Measurements from ENCODE around the gene ENTR1. TPM values are rescaled to one million over a fixed set of nuclear protein-coding genes. Genes with fewer than 3 reads are reported as not detected.
"Not testable (repeated sequence)": the region's sequence is repeated elsewhere in the genome, so short reads cannot be mapped to it uniquely, and the experiment has no call there.

ENTR1 gene
- total RNA-seq, 1 donor = 36.3 TPM

DNA sequence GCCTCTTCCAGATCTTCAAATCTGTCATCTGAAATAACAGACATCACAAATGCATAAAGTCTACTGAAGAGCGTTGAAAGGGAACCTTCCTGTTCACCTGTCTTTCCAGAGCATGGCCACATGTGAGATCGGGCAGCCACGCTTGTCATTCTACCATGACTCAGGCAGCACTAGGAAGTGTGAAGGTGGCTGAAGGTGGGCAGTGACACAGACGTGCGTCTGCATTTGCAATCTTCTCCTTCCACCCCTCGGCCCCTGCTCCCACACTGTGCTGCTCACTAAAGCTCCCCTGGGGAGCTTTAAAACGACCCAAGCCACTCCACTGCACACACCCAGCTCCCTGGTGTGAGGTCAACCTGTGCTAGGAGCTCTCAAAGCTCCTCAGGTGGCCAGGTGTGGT lies 2.5 kb downstream of the ENTR1 start:
- TF ChIP-seq, protein P1, sequence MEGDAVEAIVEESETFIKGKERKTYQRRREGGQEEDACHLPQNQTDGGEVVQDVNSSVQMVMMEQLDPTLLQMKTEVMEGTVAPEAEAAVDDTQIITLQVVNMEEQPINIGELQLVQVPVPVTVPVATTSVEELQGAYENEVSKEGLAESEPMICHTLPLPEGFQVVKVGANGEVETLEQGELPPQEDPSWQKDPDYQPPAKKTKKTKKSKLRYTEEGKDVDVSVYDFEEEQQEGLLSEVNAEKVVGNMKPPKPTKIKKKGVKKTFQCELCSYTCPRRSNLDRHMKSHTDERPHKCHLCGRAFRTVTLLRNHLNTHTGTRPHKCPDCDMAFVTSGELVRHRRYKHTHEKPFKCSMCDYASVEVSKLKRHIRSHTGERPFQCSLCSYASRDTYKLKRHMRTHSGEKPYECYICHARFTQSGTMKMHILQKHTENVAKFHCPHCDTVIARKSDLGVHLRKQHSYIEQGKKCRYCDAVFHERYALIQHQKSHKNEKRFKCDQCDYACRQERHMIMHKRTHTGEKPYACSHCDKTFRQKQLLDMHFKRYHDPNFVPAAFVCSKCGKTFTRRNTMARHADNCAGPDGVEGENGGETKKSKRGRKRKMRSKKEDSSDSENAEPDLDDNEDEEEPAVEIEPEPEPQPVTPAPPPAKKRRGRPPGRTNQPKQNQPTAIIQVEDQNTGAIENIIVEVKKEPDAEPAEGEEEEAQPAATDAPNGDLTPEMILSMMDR (IDR thresholded peaks at IDR 0.05; ENCODE audit: insufficient read depth, low read length) = no peak
- no peak overlapping the region for H3K4me3 ChIP-seq (ENCODE audit: low read depth, low read length)
- no peak for DNase-seq (ENCODE audit: low read depth)

DNA sequence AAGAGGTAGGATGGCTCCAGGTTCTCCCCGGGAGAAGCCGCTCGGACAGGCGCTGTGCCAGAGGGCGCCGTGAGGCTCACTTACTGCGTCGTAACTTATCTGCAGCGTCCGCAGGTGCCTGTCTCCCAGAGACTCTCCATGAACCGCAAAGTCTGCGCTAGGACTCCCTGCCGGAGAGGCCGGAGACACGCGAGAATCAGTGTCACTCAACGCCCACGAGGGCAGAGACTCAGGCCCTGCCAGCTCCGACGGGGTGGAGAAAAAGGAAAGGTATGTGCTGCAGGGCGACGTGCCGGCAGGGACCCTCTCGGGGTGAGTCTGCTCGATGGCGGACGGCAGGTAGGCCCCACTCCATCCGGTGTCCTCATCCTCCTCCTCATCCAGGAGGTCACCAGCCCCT lies 3.4 kb downstream of the ENTR1 start:
- not testable (repeated sequence) for H3K4me3 ChIP-seq (ENCODE audit: low read depth, low read length); DNase-seq (ENCODE audit: low read depth)

DNA sequence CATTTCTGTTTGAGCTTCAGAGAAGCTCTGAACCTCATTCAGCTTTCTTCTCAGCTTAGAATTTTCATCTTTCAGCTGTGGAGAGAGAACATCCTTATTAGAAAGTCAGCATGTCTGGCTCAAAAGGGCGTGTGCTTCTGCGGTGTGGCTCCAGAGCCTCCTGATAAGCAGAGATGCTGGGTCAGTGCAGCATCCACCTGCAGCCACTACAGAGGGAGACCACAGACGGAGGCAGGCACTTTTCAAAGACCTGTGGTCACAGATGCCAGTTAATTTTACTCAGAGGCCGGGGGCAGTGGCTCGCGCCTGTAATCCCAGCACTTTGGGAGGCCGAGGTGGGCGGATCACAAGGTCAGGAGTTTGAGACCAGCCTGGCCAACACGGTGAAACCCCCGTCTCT lies 4.5 kb downstream of the ENTR1 start:
- H3K4me3 ChIP-seq (ENCODE audit: low read depth, low read length); DNase-seq (ENCODE audit: low read depth): not testable (repeated sequence)

GRCh38 chr9:136405481-136405880 lies 4.9 kb downstream of the ENTR1 start:
- no peak for DNase-seq (ENCODE audit: low read depth)
- TF ChIP-seq, protein P1 (IDR thresholded peaks at IDR 0.05; ENCODE audit: insufficient read depth, low read length) = no peak
- no peak overlapping the region for H3K4me3 ChIP-seq (ENCODE audit: low read depth, low read length)

DNA sequence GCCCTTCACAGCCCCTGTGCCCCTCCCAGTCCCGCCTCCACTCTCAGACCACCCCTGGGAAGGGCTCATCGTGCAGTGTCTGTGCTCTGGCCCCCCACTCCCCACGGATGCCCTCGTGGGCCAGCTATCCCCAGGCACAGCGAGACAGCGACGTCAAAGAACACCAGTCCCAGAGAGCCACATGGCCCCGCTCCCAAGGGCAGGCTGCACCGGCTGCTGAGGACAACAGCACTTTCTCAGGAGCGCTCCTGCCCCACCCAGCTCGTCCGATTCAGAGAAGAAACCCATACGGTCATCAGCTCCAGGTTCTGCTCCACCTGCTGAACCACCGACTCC lies 5.6 kb downstream of the ENTR1 start:
- no peak for DNase-seq (ENCODE audit: low read depth)
- TF ChIP-seq, protein P1 (IDR thresholded peaks at IDR 0.05; ENCODE audit: insufficient read depth, low read length) = no peak
- H3K4me3 ChIP-seq (ENCODE audit: low read depth, low read length) = no peak overlapping the region

DNA sequence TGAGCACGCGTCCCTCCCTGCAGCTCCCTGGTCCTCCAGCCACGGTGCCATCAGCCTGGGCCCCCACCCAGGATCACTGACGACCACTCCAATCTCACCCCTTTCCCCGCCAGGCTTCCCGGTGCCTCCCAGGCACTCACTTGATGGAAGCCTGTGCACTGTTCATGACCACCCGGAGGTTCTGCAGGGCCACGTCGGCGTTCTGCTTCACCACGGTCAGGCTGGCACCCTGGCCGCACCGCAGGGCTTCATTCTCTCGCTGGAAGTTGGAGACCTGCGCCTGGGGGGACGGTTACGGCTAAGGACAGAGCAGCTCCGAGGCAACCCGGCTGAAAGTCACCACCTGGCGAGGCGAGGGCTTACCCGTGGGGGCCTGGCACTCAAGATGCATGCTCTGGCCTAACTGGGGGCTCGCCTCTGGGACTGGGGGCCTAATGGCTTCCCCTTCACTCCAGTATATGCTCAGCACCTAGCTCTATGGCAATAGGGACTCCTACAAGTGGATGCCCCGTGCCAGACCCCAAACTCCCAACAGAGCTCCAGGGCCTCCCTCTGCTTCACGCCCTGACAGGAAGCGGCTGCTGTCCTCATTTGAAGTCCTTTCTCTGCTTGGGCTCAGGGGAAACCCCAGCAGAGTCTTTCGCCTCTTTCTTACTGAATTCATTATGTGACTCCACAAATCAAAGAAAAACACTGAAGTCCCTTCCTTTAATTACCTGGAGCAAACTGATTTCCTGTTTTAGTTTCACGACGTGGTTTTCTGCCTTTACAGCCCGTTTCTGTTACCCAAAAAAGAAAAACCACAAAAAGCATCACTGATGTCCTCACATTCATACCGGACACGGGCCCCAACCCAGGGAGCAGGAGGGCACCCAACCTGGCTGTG lies 6.3 kb downstream of the ENTR1 start:
- TF ChIP-seq, protein P1 (IDR thresholded peaks at IDR 0.05; ENCODE audit: insufficient read depth, low read length) = no peak
- no peak overlapping the region for H3K4me3 ChIP-seq (ENCODE audit: low read depth, low read length)
- DNase-seq (ENCODE audit: low read depth) = no peak

GRCh38 chr9:136403538-136403914 lies 6.9 kb downstream of the ENTR1 start:
- no peak overlapping the region for H3K4me3 ChIP-seq (ENCODE audit: low read depth, low read length)
- no peak for DNase-seq (ENCODE audit: low read depth)

More at GRCh38 chr9:136403538-136403914, 6.9 kb downstream of the ENTR1 start:
- TF ChIP-seq, protein P1 (IDR thresholded peaks at IDR 0.05; ENCODE audit: insufficient read depth, low read length) = no peak

All from fibroblast of the aortic adventitia (primary cell).